Stimulated activated CD4-positive, alpha-beta T cell treated with anti-CD3 and anti-CD28 coated beads, TNF-alpha, amount 100 ng/mL, for 1 hour (primary cell): ENCODE results near the gene CEP63.

Experiments used
- DNase-seq, 3 donors: peaks; one replicate each; pipeline ENCODE4 v3.0.0-alpha.2; 2020; ENCODE audit warnings: low read depth in 3 of 3, low spot score in 1 of 3

Gene CEP63

DNA sequence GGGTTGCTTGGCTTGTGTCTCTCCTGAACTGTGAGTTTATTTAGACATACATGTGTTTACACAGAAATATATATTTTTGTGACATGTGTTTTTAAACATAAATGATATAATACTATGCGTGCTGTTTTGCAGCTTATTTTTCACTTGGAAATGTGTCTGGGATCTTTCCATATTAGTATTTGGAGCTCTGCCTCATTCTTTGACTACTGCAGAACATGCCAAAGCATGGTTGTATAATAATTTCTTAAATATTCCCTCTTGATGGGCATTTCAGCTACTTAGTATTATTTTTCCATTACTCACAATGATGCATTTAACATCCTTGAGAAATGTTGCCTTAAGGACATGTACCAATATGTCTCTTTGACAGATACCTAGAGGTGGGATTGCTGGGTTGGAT is 19.5 kb upstream of the CEP63 start:
- no peak for DNase-seq

DNA sequence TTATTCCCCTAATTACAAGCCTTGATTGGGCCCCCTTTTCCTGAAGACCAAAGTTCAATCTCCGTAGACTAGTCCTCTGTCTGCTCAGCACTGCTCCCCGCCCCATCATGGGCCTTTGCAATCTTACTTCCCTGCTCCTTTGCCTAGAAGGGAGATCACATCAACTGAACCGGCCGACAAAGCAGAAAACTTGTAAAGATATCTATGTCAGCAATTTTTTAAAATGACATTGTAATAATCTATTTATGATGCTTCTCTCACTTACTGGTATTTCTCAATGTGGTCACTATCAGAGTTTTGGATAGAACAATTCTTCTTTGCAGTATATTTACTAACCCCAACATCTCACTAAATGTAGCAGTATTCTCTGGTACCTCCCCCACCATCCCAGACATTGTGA is 17.3 kb upstream of the CEP63 start:
- no peak for DNase-seq

DNA sequence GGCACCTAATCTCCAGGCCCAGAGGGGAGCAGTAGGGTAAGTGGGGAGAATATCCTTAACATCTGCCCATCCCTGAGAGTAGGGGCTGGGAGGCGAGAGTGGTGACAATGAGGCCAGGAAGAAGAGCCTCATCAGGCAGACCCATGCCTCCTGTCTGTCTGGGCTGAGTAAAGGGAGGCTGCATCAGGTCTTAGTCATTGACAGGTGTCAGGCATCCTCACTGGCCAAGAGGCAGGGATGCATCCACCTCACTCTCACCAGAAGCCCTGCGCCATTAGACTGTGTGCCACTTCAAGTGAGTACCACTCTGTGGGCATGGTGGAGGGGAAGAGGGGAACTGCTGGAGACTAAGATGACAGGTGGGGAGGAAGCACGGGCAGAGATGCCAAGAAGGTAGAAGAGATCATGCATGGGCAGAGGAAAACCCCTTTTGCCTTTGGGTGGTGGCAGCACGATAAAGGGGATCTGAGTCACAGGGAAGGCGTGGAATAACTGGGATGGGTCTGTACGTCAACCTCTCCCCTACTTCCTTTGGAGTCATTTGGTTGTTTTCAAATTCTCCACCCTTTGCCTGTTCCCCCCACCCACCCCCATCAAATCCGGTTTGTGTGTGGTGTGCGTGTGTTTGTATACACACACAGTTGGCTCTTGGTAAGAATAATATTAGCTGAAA is 14.2 kb upstream of the CEP63 start:
- no peak for DNase-seq

DNA sequence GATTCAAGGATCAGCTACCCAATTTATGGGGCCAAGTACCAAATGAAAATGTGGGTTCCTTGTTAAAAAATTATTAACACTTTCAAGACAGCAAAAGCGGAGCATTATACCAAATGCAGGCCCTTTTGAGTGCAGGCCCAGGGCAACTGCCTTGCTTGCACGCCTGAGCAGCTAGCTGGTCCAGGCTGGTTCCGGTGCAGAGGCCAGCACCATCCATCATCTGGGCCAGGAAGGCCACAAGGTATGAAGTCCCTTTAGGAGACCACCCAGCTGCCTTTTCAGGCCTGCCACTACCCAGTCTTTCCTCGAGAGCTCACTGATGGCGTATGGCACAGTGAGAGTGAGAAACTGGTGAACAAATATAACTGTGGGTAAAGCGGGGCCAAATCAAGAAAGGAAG is 13.0 kb upstream of the CEP63 start:
- no peak for DNase-seq

DNA sequence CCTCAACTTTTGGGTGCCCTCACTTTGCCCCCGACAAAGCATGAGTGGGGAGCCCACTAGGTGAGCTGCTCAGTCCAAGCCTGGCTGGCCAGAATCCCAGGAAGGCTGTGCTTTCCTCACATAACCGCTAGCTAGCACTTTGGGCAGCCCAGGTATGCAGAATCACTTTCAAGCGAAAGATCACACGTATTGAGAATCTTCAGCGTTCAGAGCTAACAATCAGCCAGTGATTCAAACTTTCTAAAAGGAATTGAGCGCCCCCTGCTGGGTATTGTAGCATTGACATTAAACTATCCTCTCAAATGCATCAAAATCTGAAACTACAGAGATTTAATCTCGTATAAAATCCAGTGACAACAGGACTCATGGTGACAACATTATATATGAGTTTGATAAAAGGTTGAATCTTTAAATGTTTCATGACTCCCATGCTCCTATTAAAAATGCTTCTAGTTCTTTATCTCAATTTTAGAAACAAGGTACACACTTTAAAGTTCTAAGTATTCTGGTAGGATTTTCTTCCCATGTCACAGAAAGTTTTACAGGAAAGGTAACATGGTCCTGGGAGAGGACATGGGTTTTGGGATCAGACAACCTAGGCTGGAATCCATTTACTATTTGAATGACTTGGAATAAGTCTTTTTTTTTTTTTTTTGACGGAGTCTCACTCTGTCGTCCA is 11.8 kb upstream of the CEP63 start:
- peak; percentile 47 to 54 (median 48) for DNase-seq

DNA sequence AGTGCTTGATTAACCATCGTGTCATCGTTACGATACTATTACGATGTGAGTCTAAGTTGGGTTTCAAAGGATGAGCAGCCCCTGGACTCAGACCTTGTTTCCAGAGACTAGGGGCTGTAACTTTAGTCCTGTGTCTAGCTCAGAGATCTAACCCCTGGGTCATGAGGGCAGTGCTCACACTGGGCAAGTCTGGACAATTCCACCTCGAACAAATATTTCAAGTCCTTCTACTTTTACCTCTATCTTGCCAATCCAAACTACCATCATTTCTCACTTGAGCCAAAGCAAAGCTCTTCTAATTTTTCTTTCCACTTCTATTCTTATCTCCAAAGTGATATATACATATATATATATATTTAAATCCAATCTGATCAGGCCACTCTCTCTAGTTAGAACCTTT is 10.9 kb upstream of the CEP63 start:
- no peak for DNase-seq

DNA sequence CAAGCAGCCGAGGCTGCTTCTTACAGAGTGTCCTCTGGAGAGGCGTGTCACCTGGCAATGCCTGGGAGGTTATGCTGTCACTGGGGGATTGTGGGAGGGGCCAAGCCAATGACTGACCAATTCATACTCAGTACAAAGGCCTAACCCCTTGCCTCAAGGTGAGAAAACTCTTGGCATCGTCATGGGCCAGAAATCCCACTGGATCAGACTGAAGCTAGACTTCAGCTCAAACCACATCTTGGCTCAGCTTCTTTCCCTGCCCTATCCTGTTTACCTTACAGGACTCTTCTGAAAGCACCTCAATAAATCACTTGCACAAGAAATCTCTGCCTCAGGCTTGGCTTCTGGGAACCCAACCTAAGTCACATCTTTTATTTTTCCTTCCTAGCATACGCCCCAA is 9.6 kb upstream of the CEP63 start:
- no peak for DNase-seq

DNA sequence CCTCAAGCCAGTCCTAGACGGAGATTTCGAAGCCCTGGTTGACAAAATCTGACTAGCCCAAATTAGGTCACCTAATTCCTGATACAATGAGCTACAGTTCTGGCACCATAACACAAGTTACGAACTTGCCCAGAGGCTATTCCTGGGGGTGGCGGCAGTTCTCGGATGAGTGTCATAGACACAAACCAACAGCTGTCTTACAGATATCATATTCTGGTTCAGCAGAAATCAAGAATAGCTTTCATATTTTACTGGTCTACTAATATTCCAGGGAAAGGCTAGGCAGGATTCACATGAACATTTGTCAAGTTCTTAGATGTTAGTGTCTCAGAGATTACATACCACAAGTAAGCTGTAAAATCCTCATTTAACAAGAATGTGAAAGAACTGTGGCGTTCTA is 8.9 kb upstream of the CEP63 start:
- no peak for DNase-seq

DNA sequence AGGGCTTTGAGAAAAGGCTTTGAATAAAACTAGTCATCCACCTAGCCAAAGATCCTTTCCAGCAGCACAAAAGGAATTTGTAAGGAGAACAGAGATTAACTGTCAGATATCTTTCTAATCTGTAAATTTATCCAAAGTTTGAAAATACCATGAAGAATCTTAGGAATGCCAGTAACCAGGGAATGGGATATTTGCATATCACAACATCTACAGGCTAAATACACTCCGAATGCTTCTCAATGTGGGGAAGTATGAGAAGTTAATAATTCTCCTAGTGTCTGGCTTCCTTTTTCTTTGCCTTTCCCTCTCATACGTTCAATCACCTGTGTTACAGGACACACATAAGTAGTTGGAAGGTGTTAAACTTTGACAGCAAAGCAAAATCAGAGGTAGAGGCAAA is 7.9 kb upstream of the CEP63 start:
- DNase-seq, result no peak

DNA sequence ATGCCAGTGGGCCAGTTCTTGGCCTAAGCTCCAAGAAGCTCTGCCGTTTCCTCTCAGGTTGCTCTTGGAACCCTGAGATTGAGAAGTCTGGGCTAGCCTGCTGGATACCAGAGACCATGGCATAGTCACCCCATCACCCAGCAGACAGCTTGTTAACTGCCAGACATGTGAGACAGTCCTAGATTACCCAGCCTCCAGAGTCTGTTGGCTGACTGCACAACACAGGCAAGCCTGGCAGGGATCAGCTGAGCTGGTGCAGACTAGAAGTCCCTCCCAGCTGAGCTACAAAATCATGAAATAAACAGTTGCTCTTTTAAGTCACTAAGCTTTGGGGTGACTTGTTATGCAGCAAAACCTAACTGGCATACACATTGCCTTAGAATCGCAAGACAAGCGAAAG is 5.3 kb upstream of the CEP63 start:
- no peak for DNase-seq

DNA sequence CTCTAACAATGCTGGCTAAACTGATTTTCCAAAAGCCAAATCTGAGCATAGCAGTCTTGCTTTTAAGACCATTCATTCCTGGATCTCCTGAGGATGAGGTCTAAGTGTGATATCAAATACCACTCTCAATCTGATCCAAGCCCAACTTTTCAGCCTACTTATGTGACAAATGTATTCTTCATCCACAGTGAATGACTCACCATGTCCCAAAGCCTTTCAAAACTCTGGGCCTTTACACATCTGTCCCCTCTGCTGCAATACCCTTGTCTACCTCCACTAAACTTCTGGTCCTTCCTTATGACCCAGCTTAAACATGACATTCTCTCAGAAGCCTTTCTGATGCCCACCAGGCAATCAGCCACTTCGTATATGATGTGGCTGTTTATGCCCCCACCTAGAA is 4.7 kb upstream of the CEP63 start:
- no peak for DNase-seq

DNA sequence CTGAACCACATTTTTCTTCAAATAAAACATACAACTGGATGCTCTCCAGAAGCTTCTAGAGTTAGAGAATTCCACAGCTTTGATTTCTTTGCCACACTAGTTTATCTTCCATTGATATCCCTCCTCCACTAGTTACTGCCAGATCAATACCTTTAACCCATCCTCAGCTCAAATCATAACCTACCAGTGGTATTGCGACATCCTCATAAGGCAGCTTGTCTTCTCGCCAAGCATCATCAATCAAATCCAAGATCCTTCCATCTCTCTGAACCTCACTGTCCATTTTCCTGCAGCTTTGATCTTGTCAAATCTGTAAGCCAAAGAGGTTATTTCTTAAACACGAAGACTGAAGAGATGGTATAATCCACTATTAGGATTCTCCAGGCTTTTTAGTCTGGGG is 3.2 kb upstream of the CEP63 start:
- DNase-seq, result no peak

DNA sequence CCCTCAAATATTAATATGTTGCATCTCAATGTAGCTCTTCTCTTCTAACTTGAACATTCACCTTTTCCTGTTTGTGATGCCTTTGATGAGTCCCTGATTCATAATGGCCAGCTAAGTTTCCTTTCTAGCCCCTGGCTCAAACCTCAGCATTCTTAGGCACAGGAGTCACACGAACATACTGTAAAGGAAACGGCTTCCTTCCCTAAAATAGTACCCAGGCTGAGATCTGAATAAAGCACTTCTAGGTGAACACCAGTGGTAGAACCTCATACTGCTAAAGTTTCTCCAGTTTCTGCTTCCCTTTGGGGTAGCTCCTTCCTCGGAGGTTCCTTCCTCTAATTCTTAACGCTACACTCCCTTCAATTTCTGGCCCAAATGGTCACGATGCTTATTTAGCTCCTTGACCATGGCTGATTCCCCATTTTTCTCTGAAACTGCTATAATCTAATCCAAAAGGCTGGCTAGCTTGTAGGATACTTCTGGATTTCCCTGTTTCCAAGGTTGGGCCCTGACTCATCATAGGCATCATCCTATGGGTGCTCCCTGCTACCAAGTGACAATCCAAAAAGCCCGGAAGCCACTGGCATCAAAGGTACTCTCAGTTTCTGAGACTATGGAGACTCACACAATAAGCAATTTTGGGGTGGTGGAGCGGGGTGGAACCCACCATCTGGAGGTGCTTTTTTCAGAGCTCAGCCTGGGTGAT is 2.5 kb upstream of the CEP63 start:
- DNase-seq, result no peak

DNA sequence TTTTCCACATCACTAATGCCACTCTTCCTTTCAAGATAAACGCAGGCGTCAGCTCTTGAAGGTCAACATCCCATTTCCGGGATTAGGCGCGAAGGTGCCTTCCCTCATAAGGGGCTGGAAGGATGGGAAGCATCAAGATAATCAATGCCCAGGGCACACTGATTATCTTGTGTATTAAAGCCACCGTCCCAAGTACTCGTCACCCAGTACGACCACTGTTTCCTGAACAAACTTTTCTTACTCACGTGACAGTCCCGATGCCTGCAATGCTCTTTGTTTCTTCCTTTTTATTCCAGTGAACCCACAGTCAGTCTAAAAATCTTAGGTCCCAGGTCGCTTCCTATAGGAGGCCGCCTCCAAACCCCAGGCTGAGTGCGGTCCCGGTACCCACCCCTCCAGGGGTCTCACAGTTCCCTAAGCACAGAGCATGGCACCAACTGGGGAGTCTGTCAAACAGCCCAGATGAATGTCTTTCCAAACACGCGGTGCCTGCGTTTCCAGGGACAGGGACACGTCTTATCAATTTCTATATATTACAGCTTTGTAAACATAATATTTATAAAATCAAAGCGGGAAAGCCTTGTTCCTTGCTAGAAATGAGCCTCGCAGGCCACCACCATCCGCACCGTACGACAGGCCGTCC is 661 bp upstream of the CEP63 start:
- no peak for DNase-seq

DNA sequence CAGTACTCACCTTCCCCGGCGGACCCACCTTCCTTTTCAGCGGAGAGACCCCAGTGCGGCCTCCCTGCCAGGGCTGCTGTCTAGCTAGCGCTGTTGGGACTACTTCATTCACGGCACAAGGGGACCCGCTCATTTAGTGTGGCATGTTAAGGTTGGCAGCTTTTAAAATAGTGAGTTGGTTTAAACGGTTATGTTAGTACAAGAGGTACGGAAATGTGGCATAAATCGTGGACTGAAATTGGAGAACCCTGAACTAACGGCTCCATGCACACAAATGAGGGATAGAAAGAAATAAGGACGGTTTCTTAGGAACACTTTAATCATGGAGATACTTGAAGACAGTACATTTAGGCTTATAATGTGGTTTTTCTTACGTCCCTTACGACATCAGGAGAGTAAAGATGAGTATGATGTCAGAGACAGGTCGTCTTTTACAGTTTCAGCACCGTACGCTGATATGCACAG is 752 bp downstream of the CEP63 start:
- no peak for DNase-seq

DNA sequence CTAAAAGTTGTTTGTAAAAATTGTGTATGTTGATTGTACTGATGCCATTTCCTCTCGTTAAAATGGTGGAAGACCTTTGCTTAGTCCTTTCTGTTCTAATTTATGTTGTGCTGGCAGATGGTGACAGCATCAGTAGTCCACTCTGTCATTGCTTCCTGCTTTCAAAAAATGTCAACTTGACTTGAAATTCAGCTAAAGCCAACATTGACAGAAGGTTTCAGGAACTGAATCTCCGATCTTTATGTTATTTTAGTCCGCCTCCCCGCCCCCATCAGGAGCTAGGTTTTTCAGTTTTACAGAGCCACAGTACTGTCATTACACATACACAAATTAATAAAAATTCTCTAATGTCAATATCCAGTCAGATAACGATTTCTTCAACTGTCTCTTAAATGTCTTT is 1.5 kb downstream of the CEP63 start:
- DNase-seq, result no peak

DNA sequence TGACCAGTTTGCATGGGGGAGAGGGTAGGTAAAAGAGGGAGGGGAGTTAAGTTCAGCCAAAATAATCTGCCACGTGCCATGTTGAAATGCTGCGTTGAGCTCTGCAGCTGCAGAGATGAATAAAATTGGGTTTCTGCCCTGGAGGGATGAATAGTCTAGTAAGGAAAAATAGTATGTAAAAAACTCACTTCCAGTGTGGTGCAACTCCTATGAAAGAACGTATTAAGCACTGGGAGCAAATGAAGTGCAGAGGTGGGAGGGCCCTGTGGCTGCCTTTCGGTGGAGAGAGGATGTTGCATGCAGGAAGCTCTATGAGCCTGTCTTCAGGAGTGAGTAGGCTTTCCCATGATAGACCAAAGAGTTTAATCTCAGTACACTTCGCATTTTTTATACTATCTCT is 8.6 kb downstream of the CEP63 start:
- no peak for DNase-seq

DNA sequence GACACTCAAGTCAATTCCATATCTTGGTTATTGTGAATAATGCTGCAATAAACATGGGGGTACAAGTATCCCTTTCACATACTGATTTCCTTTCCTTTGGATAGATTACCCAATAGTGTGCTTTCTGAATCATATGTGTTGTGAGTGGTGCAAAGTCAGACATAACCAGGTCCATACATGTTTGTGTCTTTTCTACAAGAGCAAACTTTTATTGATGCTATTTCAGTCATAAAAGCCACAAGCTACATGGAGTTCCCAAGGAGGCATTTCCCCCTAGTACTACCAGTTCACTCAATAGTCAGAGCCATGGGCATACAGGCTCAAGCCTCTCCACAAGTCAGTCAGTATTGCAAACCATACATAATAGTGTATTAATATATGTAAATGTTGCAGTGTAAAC is 10.1 kb downstream of the CEP63 start:
- DNase-seq, result no peak

DNA sequence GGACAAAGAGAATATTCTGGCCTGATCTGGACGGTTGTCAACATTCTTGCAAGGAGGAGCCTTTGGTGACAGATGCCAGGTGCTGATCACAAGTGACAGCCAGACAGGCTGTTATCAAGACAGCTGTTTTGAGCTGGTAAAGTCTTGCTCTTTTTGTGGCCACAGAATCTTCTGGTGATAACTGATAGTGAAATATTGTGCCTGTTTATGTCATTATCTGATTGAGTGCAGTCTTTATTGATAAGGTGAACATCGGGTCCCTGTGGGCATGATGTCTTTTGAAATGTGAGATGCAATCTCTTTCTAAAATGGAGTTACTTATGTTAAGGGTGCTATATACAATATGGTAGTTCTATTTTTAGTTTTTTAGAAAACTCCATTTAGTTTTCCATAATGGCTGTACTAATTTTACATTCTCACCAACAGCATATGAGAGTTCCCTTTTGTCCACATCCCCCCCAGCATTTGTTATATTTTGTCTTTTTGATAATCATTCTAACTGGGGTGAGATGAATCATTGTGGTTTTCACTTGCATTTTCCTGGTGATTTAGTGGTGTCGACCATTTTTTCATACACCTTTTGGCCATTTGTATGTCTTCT is 10.7 kb downstream of the CEP63 start:
- no peak for DNase-seq

DNA sequence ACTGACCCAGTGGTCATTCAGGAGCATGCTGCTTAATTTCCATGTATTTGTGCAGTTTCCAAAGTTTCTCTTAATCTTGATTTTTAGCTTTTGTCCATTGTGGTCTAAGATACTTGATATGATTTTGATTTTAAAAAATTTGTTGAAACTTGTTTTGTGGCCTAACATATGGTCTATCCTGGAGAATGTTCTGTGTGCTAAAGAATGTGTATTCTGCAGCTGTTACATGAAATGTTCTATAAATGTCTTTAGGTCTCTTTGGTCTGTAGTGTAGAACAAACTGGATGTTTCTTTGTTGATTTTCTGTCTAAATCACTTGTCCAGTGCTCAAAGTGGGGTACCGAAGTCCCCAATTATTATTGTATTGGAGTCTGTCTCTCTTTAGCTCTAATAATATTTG is 17.4 kb downstream of the CEP63 start:
- DNase-seq, result no peak

DNA sequence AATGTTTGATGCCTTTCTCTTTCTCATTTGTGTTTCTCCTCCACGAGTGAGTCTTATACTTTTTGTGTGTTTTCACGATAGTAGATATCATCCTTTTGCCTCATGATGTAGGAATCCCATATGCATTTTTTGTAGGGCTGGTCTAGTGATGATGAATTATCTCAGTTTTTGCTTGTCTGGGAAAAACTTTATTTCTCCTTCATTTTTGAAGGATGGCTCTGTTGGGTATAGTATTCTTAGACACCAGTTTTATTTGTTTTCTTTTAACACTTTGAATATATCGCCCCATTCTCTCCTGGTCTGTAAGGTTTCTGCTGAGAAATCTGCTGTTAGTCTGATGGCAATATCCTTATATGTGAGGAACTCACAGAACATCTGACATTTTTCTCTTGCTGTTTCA is 18.3 kb downstream of the CEP63 start:
- no peak for DNase-seq

DNA sequence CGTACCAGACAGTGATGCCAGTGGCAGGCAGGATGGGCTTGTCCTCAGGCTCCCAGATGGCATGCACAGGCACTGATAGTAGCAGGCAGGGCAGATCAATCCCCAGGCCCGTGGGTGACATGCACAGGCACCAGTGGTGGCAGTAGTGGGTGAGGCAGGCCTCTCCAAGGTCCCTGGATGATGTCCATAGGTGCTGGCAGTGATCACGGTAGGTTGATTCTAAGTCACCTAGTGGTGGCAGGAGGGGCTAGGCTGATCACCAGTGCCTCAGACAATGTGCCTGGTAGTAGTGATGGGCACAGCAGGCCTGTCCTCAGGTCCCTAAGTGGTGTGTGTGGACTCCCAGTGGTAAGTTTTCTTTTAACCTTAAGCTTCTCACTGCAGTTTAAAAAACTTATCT is 19.6 kb downstream of the CEP63 start:
- DNase-seq, result no peak
